Measurements from ENCODE around the gene EIF5A. TPM values are rescaled to one million over a fixed set of nuclear protein-coding genes. Genes with fewer than 3 reads are reported as not detected.
A peak's percentile ranks its signal among the peaks of the same experiment; 100 is the strongest.
"Not testable (repeated sequence)": the region's sequence is repeated elsewhere in the genome, so short reads cannot be mapped to it uniquely, and the experiment has no call there.

EIF5A gene
- polyA plus RNA-seq, 3 donors = 313 to 353 (median 324) TPM

GRCh38 chr17:7323731-7324437, 16.5 kb downstream of the EIF5A start:
- DNase-seq (ENCODE audit: extremely low read depth in 1 of 11, low read depth in 9 of 11, low spot score in 4 of 11) = no peak

GRCh38 chr17:7324438-7324779, 17.0 kb downstream of the EIF5A start:
- no peak for DNase-seq (ENCODE audit: extremely low read depth in 1 of 11, low read depth in 9 of 11, low spot score in 4 of 11)

- DNase-seq (ENCODE audit: extremely low read depth in 1 of 11, low read depth in 9 of 11, low spot score in 4 of 11) = no peak
These were observed 17.7 kb downstream of the EIF5A start for GRCh38 chr17:7325031-7325528.

GRCh38 chr17:7326186-7326585, 18.8 kb downstream of the EIF5A start:
- DNase-seq (ENCODE audit: extremely low read depth in 1 of 11, low read depth in 9 of 11, low spot score in 4 of 11) = no peak

GRCh38 chr17:7327056-7327455, 19.6 kb downstream of the EIF5A start:
- DNase-seq (ENCODE audit: extremely low read depth in 1 of 11, low read depth in 9 of 11, low spot score in 4 of 11) = no peak

GRCh38 chr17:7327501-7327900, 20.1 kb downstream of the EIF5A start:
- no peak for DNase-seq (ENCODE audit: extremely low read depth in 1 of 11, low read depth in 9 of 11, low spot score in 4 of 11)

GRCh38 chr17:7328009-7328408, 20.6 kb downstream of the EIF5A start:
- no peak for DNase-seq (ENCODE audit: extremely low read depth in 1 of 11, low read depth in 9 of 11, low spot score in 4 of 11)

GRCh38 chr17:7328840-7329373, 21.5 kb downstream of the EIF5A start, which contains the start of gene NEURL4:
Gene NEURL4 (minus strand): TSS chr17:7329335. CDS start chr17:7329312, 23 bp downstream.
- DNase-seq (ENCODE audit: extremely low read depth in 1 of 11, low read depth in 9 of 11, low spot score in 4 of 11) = no peak

- peak; percentile 97 to 99 (median 98) for DNase-seq (ENCODE audit: extremely low read depth in 1 of 11, low read depth in 9 of 11, low spot score in 4 of 11)
These were observed 22.1 kb downstream of the EIF5A start for GRCh38 chr17:7329374-7329996.

GRCh38 chr17:7329997-7330637, 22.7 kb downstream of the EIF5A start:
- peak in 7 of 11 donors; percentile 70 to 82 (median 80) for DNase-seq (ENCODE audit: extremely low read depth in 1 of 11, low read depth in 9 of 11, low spot score in 4 of 11)

GRCh38 chr17:7330638-7331015, 23.2 kb downstream of the EIF5A start:
- no peak for DNase-seq (ENCODE audit: extremely low read depth in 1 of 11, low read depth in 9 of 11, low spot score in 4 of 11)

- no peak for DNase-seq (ENCODE audit: extremely low read depth in 1 of 11, low read depth in 9 of 11, low spot score in 4 of 11)
These were observed 24.7 kb downstream of the EIF5A start for GRCh38 chr17:7332111-7332510.

GRCh38 chr17:7332600-7333069, 25.2 kb downstream of the EIF5A start:
- not testable (repeated sequence) for DNase-seq (ENCODE audit: extremely low read depth in 1 of 11, low read depth in 9 of 11, low spot score in 4 of 11)

- DNase-seq (ENCODE audit: extremely low read depth in 1 of 11, low read depth in 9 of 11, low spot score in 4 of 11) = no peak
These were observed 27.6 kb downstream of the EIF5A start for GRCh38 chr17:7334938-7335538.

GRCh38 chr17:7335765-7336164, 28.3 kb downstream of the EIF5A start:
- not testable (repeated sequence) for DNase-seq (ENCODE audit: extremely low read depth in 1 of 11, low read depth in 9 of 11, low spot score in 4 of 11)

GRCh38 chr17:7336240-7337175, 29.1 kb downstream of the EIF5A start, which contains the start of gene ACAP1:
Gene ACAP1 (plus strand): TSS chr17:7336529. CDS start chr17:7336735, 206 bp downstream.
- DNase-seq (ENCODE audit: extremely low read depth in 1 of 11, low read depth in 9 of 11, low spot score in 4 of 11) = no peak

- not testable (repeated sequence) for DNase-seq (ENCODE audit: extremely low read depth in 1 of 11, low read depth in 9 of 11, low spot score in 4 of 11)
These were observed 30.2 kb downstream of the EIF5A start for GRCh38 chr17:7337600-7337999.

GRCh38 chr17:7340179-7340578, 32.8 kb downstream of the EIF5A start:
- DNase-seq (ENCODE audit: extremely low read depth in 1 of 11, low read depth in 9 of 11, low spot score in 4 of 11) = no peak

Measured in renal cortex interstitium (tissue), 11 donors.